SIG-M5 (cell line): ENCODE results near the gene HPD.
A peak's percentile ranks its signal among the peaks of the same experiment; 100 is the strongest.
"Not testable (repeated sequence)": the region's sequence is repeated elsewhere in the genome, so short reads cannot be mapped to it uniquely, and the experiment has no call there.

Experiments used
- DNase-seq: peaks from one replicate; lab custom pipeline; 2025; lab: John Stamatoyannopoulos, UW

HPD gene

GRCh38 chr12:121797937-121798786 is 60.5 kb downstream of the HPD start:
- DNase-seq: no peak

- no peak for DNase-seq
Observed at GRCh38 chr12:121796855-121797751, 61.6 kb downstream of the HPD start.

GRCh38 chr12:121795034-121795968 is 63.4 kb downstream of the HPD start:
- DNase-seq: no peak

- DNase-seq: no peak
Observed at GRCh38 chr12:121794534-121795033, 64.1 kb downstream of the HPD start.

DNA sequence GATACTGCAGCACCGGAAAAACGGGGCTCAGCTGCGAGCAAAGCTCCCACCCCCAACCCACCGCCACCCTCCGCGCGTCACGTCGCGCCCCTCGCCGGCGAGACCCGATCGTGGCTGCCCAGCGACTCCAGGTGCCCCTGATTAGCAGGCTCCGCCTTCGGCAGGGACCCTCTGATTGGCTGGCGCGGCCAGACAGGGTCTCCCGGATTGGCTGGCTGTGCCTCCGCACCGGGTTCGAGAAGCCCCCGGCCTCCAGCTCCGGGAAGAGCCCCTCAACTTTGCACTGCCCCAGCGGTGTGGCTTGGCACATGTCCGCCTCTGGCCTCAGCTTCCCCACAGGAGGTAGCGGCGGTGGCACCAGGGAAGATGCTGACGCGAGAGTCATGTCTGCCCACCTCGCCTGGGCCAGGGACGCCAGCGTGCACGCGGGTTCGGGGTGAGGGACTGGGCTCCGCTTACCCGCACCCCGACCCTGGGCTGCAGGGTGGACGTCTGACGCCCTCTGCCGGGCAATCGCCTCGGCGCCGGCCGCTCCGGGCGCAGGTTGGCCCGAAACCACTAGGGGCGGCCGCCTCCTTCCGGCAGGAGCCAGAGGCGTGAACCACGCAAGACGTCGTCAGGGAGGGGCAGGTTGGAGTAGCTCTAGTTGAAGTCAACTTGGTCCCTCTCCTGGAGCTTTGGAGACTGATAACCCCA is 64.7 kb downstream of the HPD start:
- DNase-seq: peak; percentile 62

- no peak for DNase-seq
Observed at GRCh38 chr12:121793440-121793837, 65.2 kb downstream of the HPD start, which contains the start of gene RHOF. Gene RHOF (minus strand): TSS chr12:121793688. CDS start chr12:121793633, 55 bp downstream.

DNA sequence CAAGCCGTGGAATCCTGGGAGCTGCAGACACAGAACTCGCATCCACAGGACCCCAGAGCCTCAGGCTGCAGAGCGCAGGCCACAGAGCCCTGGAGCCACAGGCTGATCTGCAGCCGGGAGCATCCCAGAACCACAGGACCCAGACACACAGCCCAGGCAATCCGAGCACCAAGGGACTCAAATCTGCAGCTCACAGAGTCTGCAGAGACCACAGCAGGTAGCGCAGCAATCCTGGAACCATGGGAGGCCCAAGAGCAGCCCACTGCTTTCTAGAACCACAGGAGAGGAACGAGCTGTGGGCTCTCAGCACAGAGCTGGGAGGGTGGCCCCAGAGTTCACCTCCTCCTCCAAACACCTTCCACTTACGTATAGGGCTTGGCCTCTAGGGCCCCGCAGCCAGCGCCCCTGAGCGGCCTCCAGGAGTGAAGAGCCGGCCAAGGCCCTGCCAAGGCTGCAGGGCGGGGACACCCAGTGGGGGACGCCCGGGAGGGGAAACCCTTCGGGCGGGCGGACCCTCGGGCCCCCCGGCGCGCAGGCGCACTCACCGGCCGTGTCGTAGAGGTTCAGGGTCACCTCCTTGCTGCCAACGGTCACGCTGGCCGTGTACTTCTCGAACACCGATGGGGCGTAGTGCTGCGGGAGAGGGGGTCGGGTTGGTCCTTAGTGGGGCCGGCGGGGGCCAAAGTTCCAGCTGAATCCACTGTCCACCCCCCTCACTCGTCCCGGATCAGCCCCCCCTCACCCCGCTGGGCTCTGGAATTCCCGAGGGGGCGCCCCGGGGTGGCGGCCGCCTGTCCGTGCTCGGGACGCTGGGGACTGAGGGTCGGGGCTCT is 65.8 kb downstream of the HPD start:
- DNase-seq: no peak

DNA sequence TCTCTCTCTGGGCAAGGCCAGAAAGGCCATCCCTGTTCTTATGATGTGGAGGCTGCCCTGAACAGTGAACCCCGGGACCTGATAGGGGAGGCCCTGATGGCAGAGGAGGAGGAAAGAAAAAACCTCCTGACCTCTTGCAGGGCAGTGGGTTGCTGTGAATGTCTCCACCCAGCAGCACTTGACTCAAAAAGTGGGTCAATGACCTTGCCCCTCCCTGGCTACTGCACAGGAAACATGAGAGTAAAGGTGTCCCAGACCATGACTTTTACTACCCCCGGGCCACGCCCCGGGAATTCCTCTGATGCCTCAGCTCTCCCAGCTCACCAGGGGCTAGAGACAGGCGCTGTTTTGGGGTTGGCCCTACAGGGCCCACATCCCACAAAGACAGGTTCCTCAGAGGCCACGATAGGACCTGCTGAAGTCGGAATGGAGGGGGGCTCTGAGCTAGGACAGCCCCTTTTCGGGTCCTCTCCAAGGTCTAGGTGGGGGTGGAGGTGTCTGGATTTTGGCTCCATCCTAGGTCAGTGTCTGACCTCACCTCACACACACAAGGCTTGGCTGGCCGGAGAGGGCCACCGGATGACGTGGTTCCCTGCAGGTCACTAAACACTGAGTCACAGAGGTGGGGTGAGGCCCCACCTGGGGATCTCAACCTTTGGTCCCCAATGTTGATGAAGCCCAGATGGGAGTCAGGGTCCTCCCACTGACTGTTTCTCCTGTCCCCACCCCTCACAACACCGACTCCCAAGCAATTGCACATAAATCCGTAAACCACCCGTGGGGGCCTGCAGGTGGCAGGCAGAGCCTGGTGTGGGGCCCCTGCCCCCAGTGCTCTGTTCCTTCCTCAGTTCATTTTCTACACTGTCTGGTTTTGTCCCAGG is 66.7 kb downstream of the HPD start:
- no peak for DNase-seq

DNA sequence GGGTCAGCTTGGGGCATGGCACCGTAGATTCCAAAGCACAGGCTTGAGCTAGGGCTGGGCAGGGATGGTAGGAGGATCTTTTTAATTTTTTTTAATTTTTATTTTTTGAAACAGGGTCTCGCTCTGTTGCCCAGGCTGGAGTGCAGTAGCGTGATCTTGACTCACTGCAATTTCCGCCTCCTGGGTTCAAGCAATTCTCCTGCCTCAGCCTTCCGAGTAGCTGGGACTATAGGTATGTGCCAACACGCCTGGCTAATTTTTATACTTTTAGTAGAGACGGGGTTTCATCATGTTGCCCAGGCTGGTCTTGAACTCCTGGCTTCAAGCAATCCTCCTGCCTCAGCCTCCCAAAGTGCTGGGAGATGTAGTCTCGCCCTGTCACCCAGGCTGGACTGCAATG is 67.9 kb downstream of the HPD start:
- not testable (repeated sequence) for DNase-seq

DNA sequence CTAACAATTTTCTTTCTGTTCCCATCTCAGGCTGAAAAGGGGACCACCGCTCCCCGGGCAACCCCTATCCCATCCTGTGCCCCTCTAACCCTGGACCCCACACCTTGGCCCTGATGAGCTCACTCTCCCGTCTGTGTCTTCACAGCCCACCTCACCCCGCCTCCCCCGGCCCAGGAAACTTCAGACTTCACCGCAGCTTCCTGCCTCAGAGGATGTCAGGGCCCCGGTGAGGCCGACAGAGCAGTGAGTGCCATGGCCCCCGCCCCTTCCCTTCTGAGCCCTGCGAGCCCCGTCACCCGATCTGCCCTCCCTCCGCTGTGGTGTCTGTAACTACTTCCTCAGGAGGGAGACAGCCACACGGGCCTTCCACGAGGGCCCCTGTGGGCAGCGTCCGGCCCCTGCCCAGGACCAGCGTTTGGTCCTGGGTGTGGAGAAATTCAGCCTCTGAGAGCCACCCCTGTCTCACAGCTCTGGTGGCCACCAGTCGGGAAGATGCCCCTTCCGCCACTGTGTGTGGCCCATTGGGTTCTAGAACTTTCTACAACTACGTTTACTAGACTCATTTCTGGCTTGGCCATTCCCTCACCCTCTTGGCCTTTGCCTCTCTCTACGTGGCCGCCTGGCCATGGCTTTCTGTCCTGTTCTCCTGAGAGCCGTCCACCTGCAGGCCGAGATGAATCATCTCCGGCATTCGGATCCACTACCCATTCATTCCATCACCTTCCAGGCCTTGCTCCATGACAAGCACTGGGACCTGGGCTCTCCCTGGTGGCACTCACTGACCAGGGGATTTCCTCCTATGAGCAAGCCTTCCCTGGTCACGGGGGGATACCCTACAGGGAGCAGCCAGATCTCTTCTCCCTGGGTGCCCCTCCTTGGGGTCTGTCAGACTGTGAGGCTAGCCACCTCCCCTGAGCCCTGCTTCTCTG is 68.6 kb downstream of the HPD start:
- DNase-seq: peak; percentile 65
